Neuronal stem cell (in vitro differentiated cells): ENCODE measurements around the gene TRMT44.

Experiments used
- DNase-seq: peaks from one replicate; pipeline ENCODE4 v3.0.0-alpha.2; 2013; ENCODE audit warnings: low spot score
- H2AFZ ChIP-seq: one replicate; pipeline ENCODE4 v1.6.1; 2013; ENCODE audit warnings: mild to moderate bottlenecking, low read length, inconsistent platforms
- H2AK5ac ChIP-seq: 2 replicates; pipeline ENCODE4 v1.6.1; 2013; ENCODE audit warnings: low read depth, mild to moderate bottlenecking, inconsistent platforms, low read length, moderate library complexity, mixed read lengths
- H2BK120ac ChIP-seq: 2 replicates; pipeline ENCODE4 v1.6.1; 2013; ENCODE audit warnings: low read depth, mild to moderate bottlenecking, inconsistent platforms, low read length, moderate library complexity, mixed read lengths
- H2BK12ac ChIP-seq: one replicate; pipeline ENCODE4 v1.6.1; 2013; ENCODE audit warnings: low read length, inconsistent platforms
- H2BK15ac ChIP-seq: 2 replicates; pipeline ENCODE4 v1.6.1; 2013; ENCODE audit warnings: mild to moderate bottlenecking, low read length, inconsistent platforms, mixed read lengths
- H2BK5ac ChIP-seq: one replicate; pipeline ENCODE4 v1.6.1; 2013; ENCODE audit warnings: inconsistent platforms, mild to moderate bottlenecking, low read length, moderate library complexity
- H3K14ac ChIP-seq: one replicate; pipeline ENCODE4 v1.6.1; 2013; ENCODE audit warnings: low read length, inconsistent platforms
- H3K18ac ChIP-seq: 2 replicates; pipeline ENCODE4 v1.6.1; 2013; ENCODE audit warnings: low read length, inconsistent platforms
- H3K23ac ChIP-seq: 2 replicates; pipeline ENCODE4 v1.6.1; 2013; ENCODE audit warnings: low read depth, mild to moderate bottlenecking, mixed read lengths, low read length, inconsistent platforms; ENCODE audit not compliant: poor library complexity
- H3K27ac ChIP-seq: replicated peaks from 3 replicates; pipeline ENCODE4 v1.5.1; 2013; ENCODE audit warnings: low read length, inconsistent platforms
- H3K27me3 ChIP-seq, 3 experiments: 2 replicates each; pipeline ENCODE4 v1.6.1; 2013; ENCODE audit warnings: low read length in 3 of 3, mild to moderate bottlenecking in 2 of 3, inconsistent platforms in 1 of 3, low read depth in 1 of 3, mixed read lengths in 1 of 3, moderate library complexity in 1 of 3; ENCODE audit not compliant: control insufficient read depth in 3 of 3, insufficient read depth in 3 of 3
- H3K36me3 ChIP-seq, 2 donors: replicated peaks in 1 of 2; 2 replicates each; pipeline ENCODE4 v1.6.1; 2013; ENCODE audit warnings: low read length in 2 of 2; ENCODE audit not compliant: control insufficient read depth in 2 of 2, insufficient read depth in 2 of 2
- H3K4ac ChIP-seq: 2 replicates; pipeline ENCODE4 v1.6.1; 2013; ENCODE audit warnings: inconsistent platforms, mild to moderate bottlenecking, low read length, moderate library complexity
- H3K4me1 ChIP-seq, 2 donors: 1 replicate in 1 of 2; 2 replicates in 1 of 2; pipeline ENCODE4 v1.6.1; 2013; ENCODE audit warnings: low read length in 2 of 2, low read depth in 1 of 2; ENCODE audit not compliant: control insufficient read depth in 2 of 2, insufficient read depth in 1 of 2
- H3K4me2 ChIP-seq: one replicate; pipeline ENCODE4 v1.6.1; 2013; ENCODE audit warnings: mild to moderate bottlenecking, low read length, inconsistent platforms; ENCODE audit not compliant: insufficient read depth, poor library complexity, severe bottlenecking
- H3K4me3 ChIP-seq, 2 donors: 2 replicates each; pipeline ENCODE4 v1.5.1; 2013; ENCODE audit warnings: low read length in 2 of 2, mild to moderate bottlenecking in 2 of 2, inconsistent platforms in 1 of 2, moderate library complexity in 1 of 2
- H3K79me1 ChIP-seq: one replicate; pipeline ENCODE4 v1.6.1; 2013; ENCODE audit warnings: low read depth, mild to moderate bottlenecking, inconsistent platforms, low read length, moderate library complexity
- H3K9ac ChIP-seq: one replicate; pipeline ENCODE4 v1.6.1; 2013; ENCODE audit warnings: mild to moderate bottlenecking, low read depth, low read length, inconsistent platforms; ENCODE audit not compliant: poor library complexity
- H3K9me3 ChIP-seq, 2 donors: replicated peaks in 1 of 2; 2 replicates each; pipeline versions ENCODE3 to v1.6.1; 2013; ENCODE audit warnings: low read length in 2 of 2, mild to moderate bottlenecking in 2 of 2, inconsistent platforms in 1 of 2, low read depth in 1 of 2, mixed read lengths in 1 of 2, moderate library complexity in 1 of 2; ENCODE audit not compliant: control insufficient read depth in 2 of 2, insufficient read depth in 1 of 2
- H4K8ac ChIP-seq: one replicate; pipeline ENCODE4 v1.6.1; 2013; ENCODE audit warnings: low read depth, mild to moderate bottlenecking, inconsistent platforms, low read length, moderate library complexity
- H4K91ac ChIP-seq: one replicate; pipeline ENCODE4 v1.6.1; 2013; ENCODE audit warnings: low read length, low read depth, mild to moderate bottlenecking, inconsistent platforms; ENCODE audit not compliant: poor library complexity
- WGBS, 2 donors: extraction: QIAGEN DNeasy Blood & Tissue Kit; methylation state at CpG; one replicate each; pipeline ENCODE4 v1.1.7; 2013; ENCODE audit warnings: missing lambda C conversion rate in 2 of 2, mixed read lengths in 1 of 2; ENCODE audit not compliant: insufficient read length in 2 of 2, insufficient replicate concordance in 1 of 2; ENCODE audit errors: extremely low coverage in 2 of 2; 5-methylcytosine and 5-hydroxymethylcytosine counted together

Gene TRMT44

DNA sequence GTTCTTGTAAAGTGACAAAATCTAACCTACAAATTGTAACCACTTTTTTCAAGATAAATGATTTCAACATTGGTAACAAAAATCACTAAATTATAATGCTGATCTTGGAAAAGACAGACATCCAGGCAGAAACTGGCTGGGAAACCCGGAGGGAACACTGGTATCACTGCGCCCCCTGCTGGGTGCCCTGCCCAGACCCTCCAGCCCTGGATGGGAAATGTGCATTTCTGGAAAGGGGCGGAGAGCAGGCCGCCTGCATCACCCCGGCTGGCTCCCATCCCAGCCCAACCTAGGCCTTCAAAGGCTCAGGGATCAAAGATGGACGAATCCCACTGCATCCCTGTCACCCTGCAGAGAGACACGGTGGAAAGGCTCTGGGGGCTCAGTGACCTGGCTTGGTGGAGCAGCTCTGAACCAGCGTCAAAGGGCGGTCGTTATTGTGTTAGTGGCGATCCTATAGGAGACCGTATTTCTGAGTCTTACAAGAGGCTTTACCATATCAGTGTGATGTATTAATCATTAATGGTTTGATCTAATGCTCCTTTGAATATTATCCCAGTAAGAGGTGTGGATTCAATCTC lies 37.3 kb upstream of the TRMT44 start:
- peak; percentile 66 for DNase-seq
- no peak overlapping the region for H2AFZ ChIP-seq
- peaks cover 2% of the 10 kb centered on the region for H3K79me1 ChIP-seq
- no peak overlapping the region for H2BK5ac ChIP-seq
- H4K91ac ChIP-seq = no peak overlapping the region
- H2BK15ac ChIP-seq = no peak overlapping the region
- H2BK12ac ChIP-seq = no peak overlapping the region
- WGBS, 2 donors = no CpG with 5 or more reads among the region's 12 CpGs
- H2AK5ac ChIP-seq = no peak overlapping the region
- H3K18ac ChIP-seq = no peak overlapping the region
- no peak overlapping the region for H3K27ac ChIP-seq
- H3K4me1 ChIP-seq = peaks cover 2 to 5% of the 10 kb centered on the region in 2 donors
- H3K36me3 ChIP-seq = peaks cover 11 to 19% of the 10 kb centered on the region in 2 donors
- H4K8ac ChIP-seq = no peak overlapping the region
- no peaks in the 10 kb centered on the region for H3K27me3 ChIP-seq
- no peak overlapping the region for H3K4me2 ChIP-seq
- no peak overlapping the region for H3K9ac ChIP-seq
- H3K23ac ChIP-seq = no peak overlapping the region
- H2BK120ac ChIP-seq = no peak overlapping the region
- no peak overlapping the region for H3K14ac ChIP-seq
- no peak overlapping the region for H3K4me3 ChIP-seq
- H3K4ac ChIP-seq = no peak overlapping the region
- H3K9me3 ChIP-seq = peaks cover 4 to 5% of the 10 kb centered on the region in 2 donors

DNA sequence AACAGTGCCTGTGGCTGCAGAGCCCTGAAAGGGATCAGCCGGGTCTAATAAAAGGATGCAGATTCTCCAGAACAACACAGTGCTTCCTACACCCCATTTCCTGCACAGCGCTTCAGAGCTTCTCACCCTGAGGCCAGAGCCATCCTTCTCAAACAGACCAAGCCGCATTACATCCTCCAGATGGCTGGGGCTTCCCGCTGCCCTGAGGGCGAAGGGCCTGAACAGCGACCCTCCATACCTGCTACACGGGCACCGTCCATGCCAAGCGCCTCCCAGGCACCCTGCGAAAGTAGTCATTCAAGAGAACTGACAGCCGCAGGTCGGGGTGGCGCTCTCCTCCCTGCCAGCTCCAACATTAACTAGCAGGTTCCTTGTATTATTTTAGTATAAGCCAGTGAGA lies 36.6 kb upstream of the TRMT44 start:
- no peak overlapping the region for H2AFZ ChIP-seq
- no peak overlapping the region for H2BK5ac ChIP-seq
- H3K18ac ChIP-seq = no peak overlapping the region
- no peak overlapping the region for H2AK5ac ChIP-seq
- peaks cover 14 to 19% of the 10 kb centered on the region in 2 donors for H3K36me3 ChIP-seq
- DNase-seq = no peak
- no peak overlapping the region for H2BK120ac ChIP-seq
- peaks cover 2% of the 10 kb centered on the region for H3K79me1 ChIP-seq
- H4K91ac ChIP-seq = no peak overlapping the region
- H3K4me2 ChIP-seq = no peak overlapping the region
- no peak overlapping the region for H3K27ac ChIP-seq
- H3K14ac ChIP-seq = no peak overlapping the region
- no peak overlapping the region for H2BK15ac ChIP-seq
- H3K4me3 ChIP-seq = no peak overlapping the region
- no peak overlapping the region for H4K8ac ChIP-seq
- WGBS, 2 donors = no CpG with 5 or more reads among the region's 13 CpGs
- peak overlapping the region; percentile 50 for H3K9ac ChIP-seq
- H2BK12ac ChIP-seq = no peak overlapping the region
- H3K27me3 ChIP-seq = no peaks in the 10 kb centered on the region
- H3K4ac ChIP-seq = no peak overlapping the region
- H3K9me3 ChIP-seq = peaks cover 4 to 5% of the 10 kb centered on the region in 2 donors
- H3K23ac ChIP-seq = no peak overlapping the region
- peaks cover 2 to 5% of the 10 kb centered on the region in 2 donors for H3K4me1 ChIP-seq

DNA sequence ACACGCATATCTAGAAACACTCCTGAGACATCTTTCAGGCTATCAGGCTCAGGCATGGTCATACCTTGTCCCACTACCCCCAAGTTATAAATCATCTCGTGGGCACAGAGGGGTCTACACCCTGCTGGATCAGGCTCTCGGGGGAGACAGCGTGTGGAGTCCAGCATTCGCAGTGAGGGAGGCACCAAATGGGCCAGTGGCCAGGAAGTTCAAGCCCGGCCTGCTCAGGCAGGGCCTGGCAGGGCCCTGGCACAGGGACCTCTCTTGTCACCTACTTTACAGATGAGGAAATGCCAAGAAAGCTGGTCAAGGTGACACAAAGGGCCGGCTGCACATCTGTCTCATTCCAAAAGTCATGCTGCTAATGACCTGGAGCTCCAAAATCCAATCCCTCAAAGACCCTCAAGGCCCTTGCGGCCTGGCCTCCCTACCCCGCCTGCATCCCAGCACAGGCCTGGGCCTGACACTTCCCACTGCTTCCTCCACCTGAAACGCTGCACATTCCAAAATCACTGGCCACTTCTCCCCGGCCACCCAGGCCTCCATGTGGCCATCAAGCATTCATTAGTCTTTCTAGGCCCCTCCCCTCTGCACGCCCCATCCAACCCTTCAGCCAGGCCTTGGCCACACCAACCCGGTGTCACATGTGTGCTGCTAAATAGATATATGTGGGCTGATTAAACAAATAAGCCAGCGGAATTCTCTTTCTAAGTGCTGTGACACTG lies 35.6 kb upstream of the TRMT44 start:
- no peak overlapping the region for H2AK5ac ChIP-seq
- no peak overlapping the region for H3K9ac ChIP-seq
- H3K27me3 ChIP-seq = no peaks in the 10 kb centered on the region
- peaks cover 16 to 28% of the 10 kb centered on the region in 2 donors for H3K36me3 ChIP-seq
- no peak for DNase-seq
- no peak overlapping the region for H3K14ac ChIP-seq
- H4K8ac ChIP-seq = no peak overlapping the region
- H2BK5ac ChIP-seq = no peak overlapping the region
- no peak overlapping the region for H2BK12ac ChIP-seq
- WGBS, 2 donors = no CpG with 5 or more reads among the region's 14 CpGs
- H3K23ac ChIP-seq = no peak overlapping the region
- H3K4me2 ChIP-seq = no peak overlapping the region
- H3K4me1 ChIP-seq = peaks cover 0 to 5% of the 10 kb centered on the region in 2 donors
- no peak overlapping the region for H4K91ac ChIP-seq
- H3K4me3 ChIP-seq = no peak overlapping the region
- H3K27ac ChIP-seq = no peak overlapping the region
- no peak overlapping the region for H3K18ac ChIP-seq
- no peak overlapping the region for H3K4ac ChIP-seq
- H3K9me3 ChIP-seq = peaks cover 4 to 5% of the 10 kb centered on the region in 2 donors
- H2BK120ac ChIP-seq = no peak overlapping the region
- H2AFZ ChIP-seq = no peak overlapping the region
- no peak overlapping the region for H2BK15ac ChIP-seq
- H3K79me1 ChIP-seq = peaks cover 6% of the 10 kb centered on the region

DNA sequence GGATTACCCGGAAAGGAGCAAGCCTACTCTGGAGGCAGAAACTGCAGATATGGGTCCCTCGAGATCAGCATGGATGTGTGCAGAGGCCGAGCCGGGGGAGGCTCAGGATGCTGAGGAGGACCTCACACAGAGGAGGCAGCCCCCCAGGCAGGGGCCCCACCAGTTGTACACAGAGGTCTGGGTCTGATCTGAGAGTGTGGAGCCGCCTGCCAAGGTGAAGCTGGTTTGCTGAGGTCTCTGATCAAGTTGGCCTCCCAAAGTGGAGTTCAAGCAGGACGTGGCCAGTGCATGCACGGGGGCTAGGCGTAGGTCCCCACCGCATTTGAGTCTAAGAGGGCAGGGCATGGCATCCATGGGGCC lies 35.1 kb upstream of the TRMT44 start:
- peak overlapping the region in 1 of 2 donors; percentile 20 for H3K4me3 ChIP-seq
- H3K23ac ChIP-seq = no peak overlapping the region
- no peak overlapping the region for H3K14ac ChIP-seq
- H3K9me3 ChIP-seq = peaks cover 4 to 5% of the 10 kb centered on the region in 2 donors
- H3K4me2 ChIP-seq = no peak overlapping the region
- H3K36me3 ChIP-seq = peaks cover 17 to 28% of the 10 kb centered on the region in 2 donors
- WGBS, 2 donors = no CpG with 5 or more reads among the region's 9 CpGs
- H2AFZ ChIP-seq = no peak overlapping the region
- H2AK5ac ChIP-seq = no peak overlapping the region
- H2BK12ac ChIP-seq = no peak overlapping the region
- H2BK5ac ChIP-seq = no peak overlapping the region
- H3K9ac ChIP-seq = no peak overlapping the region
- H3K4me1 ChIP-seq = peaks cover 0 to 5% of the 10 kb centered on the region in 2 donors
- H4K8ac ChIP-seq = no peak overlapping the region
- H3K27ac ChIP-seq = no peak overlapping the region
- no peak overlapping the region for H4K91ac ChIP-seq
- H2BK15ac ChIP-seq = no peak overlapping the region
- H3K27me3 ChIP-seq = no peaks in the 10 kb centered on the region
- no peak overlapping the region for H3K18ac ChIP-seq
- peaks cover 7% of the 10 kb centered on the region for H3K79me1 ChIP-seq
- H3K4ac ChIP-seq = no peak overlapping the region
- no peak overlapping the region for H2BK120ac ChIP-seq
- DNase-seq = no peak
